ENCODE results near the gene FJX1.
"Not testable (repeated sequence)": the region's sequence is repeated elsewhere in the genome, so short reads cannot be mapped to it uniquely, and the experiment has no call there.

FJX1 gene

DNA sequence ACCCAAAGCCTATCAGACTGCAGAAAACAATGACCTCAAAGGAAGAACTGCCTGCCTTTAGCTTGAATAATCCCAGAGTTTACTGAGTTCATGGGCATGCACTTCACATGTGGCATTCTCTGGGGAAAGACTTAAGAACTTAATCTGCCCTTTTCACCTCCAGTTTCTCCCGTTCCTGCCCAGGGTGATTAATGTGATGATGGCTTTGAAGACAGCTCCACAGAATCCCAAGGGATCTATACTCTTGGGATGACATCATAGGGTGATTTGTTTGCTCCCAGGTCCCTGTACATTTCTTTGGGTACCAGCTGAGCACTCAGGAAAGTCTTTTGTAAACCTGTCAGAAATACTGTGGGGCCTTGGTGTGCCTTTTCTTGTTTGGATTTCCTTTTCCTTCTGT, 14.0 kb downstream of the FJX1 start:
- peak; percentile 41 for DNase-seq (ENCODE audit: low spot score)

DNA sequence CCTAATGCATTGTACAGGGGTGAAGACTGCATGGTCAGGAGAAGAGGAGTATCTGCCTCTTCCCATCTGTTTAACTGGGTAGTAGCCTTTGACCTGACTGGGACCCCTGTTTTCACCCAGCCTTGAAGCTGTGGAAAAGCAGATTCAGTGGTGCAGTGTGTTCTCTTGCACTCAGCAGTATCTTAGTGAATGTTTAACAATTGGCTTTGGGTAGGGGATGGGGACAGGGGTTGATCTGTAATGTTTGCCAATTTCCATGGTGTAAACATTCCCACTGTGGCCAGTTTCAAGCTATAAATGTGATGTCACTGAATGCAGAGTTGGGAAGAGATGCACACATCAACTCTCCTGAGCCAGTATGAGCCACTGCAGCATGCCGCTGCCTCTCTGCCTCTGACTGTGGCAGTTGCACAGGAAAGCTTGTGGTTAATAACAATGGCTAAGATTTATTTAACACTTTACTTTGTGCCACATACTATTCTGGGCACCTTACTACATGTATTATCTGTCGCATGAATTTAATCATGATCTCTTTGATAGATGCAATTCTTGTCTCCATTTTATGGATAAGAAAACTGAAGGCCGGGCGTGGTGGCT, 15.7 kb downstream of the FJX1 start:
- no peak for DNase-seq (ENCODE audit: low spot score)

DNA sequence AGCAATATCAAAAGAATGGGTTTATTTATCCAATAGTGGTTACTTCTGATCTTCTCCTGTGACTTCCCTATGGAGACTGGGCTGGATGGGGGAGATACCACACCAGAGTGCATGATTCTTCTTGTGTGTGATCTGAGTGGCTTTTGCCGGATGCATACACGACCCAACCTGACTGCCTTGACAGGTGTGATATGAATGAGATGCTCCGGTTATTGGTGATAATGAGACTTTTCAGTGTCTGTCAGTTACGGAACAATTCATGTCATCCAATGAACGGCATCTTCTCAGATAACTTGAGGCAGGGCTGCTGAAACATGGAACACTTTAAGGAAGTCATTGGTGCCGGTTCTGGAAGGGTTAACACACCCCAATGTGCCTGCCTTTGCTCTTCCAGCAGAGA, 17.7 kb downstream of the FJX1 start:
- no peak for DNase-seq (ENCODE audit: low spot score)

DNA sequence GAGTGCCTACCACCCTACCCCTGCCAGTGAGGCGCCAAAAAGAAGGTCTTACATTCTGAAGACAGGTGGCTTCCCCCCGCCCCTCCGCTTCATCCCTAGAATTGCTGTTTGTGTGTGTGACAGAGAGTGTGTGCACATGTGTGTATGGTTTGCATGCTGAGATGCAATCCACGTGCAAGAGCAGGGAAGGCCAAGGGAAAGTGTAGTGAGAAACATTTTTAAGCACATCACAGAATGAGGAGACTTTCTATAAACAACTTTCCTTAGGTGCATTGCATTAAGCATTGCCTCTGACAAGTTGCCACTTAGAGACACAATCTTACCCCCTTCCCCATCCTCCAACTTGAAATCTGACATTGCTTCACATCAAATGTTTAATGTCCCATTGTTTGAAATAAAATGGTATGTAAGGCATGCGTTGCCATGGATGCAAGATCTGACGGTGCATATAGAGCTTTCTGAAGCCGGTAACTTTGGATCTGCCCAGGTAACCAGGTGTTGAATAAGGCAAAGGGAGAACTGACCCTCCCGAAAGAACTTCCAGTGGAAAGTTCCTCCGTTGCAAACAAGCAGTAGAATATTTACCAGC, 21.4 kb downstream of the FJX1 start:
- DNase-seq (ENCODE audit: low spot score): no peak

DNA sequence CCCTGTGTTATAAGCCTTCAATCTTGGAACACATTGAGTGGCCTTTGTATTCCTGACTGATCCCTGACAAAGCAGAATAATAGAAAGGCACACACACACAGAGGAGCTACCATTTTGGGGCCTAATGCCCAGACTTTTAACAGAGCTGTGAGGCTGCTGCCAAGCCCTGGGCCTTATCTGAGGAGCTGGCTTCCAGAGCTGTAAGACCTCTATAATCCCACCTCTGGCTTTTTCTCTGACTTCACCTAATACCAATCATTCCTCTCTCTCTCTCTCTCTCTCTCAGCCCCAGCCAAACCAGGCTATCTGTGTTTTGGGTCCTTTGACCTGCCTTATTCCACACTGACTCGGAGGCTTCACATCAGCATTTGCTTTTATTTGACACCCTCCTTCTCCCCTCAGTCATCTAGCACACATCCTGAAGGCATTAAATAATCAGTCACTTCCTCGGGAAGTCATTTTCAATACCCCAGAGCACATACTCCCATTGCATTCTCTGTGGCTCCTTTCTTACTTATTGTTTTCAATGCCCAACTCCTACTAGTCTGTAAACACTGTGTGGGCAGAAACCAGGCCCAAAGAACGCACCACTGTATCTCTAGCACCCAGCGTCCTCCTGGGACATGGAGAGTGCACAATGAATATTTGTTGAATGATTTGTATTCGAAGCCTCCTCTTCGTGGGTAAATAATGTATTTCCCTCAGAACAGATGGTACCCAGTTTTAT, 23.1 kb downstream of the FJX1 start:
- DNase-seq (ENCODE audit: low spot score): no peak

DNA sequence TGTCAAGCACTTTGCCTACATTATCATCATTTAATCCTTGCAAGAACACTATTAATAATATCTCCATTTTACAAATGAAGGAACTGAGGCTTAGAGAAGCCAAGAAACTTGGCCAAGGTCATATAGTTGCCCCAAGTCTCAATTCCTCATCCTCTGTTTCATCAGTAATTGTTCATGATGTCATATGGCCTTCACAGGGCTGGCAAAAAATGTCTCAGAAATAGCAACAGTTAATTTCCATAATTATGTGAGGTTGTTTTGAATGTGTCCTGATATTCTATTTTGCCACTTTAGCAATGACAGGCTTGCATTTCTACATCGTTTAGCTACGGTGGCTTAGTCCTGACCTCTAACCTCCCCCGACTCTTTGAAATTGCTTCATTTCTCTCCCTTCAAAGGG, 23.7 kb downstream of the FJX1 start:
- DNase-seq (ENCODE audit: low spot score): no peak

DNA sequence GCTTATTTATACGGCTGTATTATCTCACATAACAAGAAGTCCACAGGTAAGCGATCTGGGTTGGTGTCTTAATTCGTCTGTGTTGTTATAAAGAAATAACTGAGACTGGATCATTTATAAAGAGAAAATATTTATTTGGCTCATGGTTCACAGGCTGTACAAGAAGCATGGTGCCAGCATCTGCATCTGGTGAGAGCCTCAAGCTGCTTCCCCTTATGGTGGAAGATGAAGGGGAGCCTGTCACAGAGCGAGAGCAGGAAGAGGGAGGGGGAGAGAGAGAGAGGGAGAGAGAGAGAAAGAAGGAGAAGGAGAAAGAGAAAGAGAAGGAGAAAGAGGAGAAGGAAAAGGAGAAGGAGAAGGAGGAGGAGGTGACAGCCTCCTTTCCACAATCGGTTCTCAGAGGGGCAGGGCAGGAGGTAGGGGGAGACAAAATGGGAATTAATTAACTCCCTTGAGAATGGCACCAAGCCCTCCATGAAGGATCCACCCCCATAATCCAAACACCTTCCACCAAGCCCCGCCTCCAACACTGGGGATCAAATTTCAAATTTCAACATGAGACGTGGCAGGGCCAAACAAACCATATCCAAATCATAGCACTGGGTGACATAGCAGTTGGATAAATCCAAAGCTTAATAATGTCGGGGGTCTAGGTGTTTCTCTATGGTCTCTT, 29.3 kb downstream of the FJX1 start:
- no peak for DNase-seq (ENCODE audit: low spot score)

DNA sequence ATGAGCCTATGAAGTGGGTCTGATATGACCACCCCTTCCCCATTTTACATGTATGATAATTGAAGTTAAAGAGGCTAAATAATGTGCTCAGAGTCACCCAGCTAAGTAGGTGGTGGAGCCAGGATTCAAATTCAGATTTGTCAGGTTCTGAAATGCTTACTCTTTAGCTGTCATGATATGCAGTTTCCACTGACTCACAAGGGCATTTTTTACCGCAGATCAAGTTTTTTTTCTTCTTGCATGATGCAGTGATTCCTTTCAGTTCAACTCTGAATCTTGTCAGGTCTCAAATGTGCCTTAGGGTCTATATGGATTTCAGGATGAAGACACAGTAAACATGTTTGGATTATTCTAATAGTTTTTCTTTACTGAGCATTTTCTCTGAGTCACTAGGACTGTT, 31.7 kb downstream of the FJX1 start:
- peak; percentile 22 for DNase-seq (ENCODE audit: low spot score)

DNA sequence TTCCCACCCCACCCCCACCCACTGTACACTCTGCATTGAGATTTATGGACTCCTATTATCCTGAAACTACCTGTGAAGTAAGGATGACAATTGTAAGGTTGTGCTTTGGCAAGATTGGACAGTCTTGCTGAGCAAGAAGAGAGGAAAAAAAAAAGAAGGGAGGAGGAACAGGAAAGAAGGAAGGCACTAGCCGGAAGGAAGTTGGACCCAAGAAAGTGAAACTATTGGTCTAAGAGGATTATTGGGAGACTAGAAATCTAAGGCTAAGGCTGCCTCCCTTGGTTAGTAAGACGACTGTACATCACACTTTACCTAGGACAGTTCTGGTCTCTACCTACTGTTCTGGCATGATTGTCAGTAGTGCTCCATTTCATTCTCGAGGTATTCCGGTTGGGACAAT, 32.2 kb downstream of the FJX1 start:
- DNase-seq (ENCODE audit: low spot score): no peak

DNA sequence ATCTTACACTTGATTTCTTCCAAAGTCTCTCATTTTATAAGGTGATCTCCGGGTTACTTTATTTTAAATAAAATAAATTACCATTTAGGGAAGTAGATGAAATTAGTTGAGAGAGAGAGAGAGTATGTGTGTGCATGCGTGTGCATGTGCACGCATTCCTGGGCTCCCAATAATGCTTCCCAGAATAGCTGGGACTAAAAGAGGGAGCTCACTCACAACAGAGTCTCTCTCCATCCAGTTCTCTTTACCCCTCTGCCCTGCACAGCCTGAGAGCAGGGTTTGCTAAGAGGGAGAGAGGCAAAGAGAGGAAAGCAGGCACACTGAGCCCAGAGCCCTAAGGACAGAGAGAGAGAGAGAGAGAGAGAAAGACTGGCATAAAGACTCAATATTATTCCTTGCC, 33.0 kb downstream of the FJX1 start:
- no peak for DNase-seq (ENCODE audit: low spot score)

DNA sequence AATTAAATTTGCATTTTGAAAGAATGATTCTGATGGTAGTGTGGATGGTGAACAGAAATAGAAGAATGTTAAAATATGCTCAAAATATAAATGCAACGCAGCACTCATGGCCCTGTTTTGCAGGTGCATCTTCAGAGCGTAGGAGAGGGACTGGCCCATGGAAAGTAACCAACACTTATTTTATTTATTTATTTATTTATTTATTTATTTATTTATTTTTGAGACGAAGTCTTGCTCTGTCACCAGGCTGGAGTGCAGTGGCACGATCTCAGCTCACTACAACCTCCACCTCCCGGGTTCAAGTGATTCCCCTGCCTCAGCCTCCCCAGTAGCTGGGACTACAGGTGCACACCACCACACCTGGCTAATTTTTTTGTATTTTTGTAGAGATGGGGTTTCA, 34.5 kb downstream of the FJX1 start:
- not testable (repeated sequence) for DNase-seq (ENCODE audit: low spot score)

DNA sequence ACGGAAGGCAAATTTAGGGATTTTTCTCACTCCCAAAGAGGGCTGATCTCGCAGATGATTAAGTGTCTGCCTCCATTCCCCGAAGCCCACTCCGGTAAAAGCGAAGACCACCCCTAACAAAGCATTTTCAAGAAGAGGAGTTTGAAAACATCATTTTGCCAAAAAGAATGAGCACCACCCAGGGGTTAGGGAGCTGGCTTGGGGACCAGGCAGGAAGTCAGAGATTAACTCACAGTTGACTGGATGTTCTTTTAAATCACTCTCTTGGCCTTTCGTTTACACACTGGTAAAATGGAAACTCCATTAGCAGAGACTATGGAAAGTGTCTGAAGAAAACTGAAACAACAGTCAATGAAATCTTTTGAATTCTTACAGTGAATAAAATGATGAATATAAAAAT, 36.5 kb downstream of the FJX1 start:
- DNase-seq (ENCODE audit: low spot score): no peak

DNA sequence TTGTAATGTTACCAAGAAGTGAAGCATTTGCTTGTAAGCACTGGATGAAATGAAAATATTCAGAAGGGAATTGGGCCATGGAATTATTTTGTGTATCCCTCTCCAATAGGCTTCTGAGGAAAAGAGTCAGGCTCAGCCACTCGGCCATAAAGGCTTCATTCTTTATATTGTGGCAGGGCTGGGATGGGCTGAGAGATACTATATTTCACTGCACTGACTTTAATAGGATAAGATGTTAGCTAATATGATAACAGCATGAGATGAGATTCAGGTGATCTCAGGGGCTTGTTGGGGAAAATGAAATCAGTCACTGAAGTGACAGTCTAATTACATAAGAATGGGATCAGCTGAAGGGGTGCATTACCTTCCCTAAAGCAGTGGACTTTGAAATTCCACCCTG, 37.0 kb downstream of the FJX1 start:
- DNase-seq (ENCODE audit: low spot score): no peak

DNA sequence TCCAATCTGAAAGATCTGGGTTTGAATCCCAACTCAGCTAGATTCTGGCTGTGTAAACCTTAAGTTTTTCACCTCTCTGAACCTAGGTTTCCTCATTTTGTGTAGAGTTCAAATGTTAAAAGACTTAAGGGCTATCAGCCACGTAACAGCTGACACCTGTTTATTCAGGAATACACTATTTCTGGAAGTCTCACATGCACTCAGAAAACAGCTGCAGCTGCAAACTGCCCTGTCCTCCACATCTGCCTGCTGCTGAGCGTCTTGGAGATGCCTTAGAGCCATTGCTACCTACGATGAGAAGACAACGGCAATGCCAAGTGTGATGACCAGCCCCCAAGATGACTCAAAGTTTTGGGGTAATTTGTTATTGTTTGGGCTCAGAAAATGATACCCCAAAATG, 37.6 kb downstream of the FJX1 start:
- DNase-seq (ENCODE audit: low spot score): no peak

DNA sequence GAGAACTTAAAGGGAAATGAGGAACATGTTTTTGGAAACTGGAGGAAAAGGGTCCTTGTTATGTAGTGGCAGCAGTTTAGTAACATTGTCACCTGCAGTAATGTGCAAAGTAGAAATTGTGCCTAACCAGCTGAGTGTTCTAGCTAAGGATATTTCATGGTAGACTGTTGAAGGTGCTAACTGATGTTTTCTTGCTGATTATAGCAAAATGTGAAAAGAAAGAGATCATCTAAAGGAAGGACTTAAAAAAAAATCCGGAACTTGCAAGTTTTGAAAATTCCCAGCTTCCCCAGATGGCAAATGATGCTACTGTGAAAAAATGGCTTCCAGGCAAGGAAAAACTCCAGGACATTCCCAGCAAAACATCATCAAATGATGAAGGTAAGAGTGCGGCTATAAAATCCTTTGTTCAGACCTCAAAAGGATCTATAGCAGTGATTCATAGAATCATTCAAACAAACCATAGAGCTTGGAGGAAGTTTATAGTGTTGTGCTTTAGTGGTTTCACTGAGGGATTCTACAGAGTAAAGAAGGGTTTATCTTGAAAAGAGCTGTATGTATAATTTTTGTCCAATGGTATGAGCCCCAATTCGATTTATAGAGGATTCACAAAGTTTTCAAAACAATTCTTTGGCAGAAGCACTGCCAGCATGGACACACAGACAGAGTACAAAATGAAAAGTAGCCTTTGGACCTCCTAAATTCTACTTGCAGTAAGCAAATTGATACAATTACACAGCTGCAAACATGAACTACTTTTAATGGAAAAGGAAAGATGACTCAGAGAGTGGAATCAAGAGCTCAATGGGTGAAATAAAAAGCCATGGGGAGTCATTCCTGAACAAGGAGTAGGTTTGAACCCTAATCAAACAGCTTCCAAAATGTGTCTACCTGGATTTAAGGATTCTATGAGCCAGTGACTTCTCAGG, 40.0 kb downstream of the FJX1 start:
- no peak for DNase-seq (ENCODE audit: low spot score)

DNA sequence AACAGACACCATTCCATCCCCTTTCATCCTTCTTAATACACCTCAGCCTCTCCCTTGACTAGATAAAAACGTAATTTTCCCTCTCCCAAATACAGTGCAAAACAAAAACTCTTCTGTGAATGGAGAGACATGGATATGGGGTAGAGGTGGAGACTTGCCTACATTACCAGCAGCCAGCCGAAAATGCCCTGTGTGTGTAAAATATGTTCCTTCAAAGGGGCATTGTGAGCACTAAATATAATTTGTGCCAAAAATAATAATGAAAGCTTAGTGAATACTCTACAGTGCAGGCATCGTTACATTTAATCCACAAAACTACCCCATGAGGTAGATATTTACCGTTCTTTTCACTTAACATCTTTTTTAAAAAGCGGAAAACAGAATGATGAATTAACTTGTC, 43.3 kb downstream of the FJX1 start:
- no peak for DNase-seq (ENCODE audit: low spot score)

DNA sequence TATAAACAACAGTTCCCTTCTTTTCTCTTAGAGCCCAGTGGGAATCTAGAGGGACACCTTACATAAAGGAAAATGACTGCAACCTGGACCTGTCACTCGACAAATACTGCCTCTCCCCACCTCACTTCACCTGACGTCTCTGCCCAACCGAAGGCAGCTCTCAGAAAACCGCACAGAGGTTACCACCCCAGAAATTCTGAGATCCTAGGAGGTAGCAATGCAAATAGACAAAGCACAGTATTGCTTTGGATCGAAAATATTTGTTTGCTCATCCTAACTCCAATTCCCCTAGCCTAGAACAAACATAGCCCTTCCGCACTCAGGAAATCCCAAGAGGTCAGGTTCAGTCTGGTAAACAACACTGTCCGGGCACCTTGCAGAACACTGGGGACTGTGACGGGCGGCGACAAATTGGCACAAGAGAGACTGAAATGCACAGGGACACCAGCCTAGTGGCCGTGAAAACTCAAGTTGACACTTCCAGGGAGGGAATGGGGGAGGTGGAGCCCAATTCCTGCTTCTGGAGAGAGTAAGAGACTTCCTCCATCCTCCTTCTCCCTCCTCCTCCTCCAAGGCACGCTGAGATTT, 43.9 kb downstream of the FJX1 start:
- peak; percentile 5 for DNase-seq (ENCODE audit: low spot score)

DNA sequence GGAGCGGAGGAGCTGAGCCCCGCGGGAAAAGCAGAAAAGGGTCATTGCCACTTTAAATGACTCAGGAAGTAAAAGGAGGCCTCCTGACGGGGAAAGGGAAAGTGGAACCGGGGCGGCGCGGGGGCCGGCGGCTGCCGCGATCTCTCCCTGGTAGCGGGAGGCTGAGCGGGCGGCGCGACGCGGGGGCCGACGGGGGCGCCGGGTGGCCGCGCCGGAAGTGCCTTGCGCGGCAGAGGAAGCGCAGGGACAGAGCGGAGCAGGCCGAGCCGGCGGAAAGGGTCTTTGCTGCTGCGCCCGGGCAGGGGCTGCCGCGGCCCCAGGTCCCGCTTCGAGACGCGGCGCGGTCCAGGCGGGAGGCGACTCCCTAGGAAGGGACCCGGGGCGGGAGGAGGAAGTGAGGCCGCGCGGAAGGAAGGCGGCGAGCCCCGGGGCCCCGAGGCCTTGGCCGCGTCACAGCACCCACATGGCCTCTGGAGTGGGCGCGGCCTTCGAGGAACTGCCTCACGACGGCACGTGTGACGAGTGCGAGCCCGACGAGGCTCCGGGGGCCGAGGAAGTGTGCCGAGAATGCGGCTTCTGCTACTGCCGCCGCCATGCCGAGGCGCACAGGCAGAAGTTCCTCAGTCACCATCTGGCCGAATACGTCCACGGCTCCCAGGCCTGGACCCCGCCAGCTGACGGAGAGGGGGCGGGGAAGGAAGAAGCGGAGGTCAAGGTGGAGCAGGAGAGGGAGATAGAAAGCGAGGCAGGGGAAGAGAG, 44.6 kb downstream of the FJX1 start, which contains the start of gene TRIM44:
Gene TRIM44 (plus strand): TSS at position 127 of the 759 bp plus-strand sequence. CDS start 337 bp downstream, at position 464.
- peak; percentile 86 for DNase-seq (ENCODE audit: low spot score)

DNA sequence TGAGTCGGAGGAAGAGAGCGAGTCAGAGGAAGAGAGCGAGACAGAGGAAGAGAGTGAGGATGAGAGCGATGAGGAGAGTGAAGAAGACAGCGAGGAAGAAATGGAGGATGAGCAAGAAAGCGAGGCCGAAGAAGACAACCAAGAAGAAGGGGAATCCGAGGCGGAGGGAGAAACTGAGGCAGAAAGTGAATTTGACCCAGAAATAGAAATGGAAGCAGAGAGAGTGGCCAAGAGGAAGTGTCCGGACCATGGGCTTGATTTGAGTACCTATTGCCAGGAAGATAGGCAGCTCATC, 45.1 kb downstream of the FJX1 start:
- no peak for DNase-seq (ENCODE audit: low spot score)

DNA sequence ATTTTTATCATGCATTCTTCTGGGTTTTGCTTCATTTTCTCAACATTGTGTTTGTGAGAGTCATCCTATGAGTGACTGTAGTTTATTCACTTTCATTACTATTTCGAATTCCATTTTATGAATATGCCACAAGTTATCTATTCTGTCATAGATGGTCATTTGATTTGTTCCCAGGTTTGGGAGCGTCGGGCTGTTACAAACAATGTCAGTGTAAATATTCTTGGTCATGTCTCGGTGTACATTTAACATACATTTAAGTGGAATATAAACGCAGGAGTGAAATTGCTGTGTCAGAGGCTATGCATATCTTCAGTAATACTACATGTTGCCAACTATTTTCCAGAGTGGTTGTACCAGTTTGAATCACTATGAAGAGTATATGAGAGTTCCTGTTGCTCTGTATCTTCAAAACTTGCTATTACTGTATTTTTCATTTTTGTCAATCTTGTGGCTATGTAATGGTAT, 46.7 kb downstream of the FJX1 start:
- DNase-seq (ENCODE audit: low spot score): no peak

DNA sequence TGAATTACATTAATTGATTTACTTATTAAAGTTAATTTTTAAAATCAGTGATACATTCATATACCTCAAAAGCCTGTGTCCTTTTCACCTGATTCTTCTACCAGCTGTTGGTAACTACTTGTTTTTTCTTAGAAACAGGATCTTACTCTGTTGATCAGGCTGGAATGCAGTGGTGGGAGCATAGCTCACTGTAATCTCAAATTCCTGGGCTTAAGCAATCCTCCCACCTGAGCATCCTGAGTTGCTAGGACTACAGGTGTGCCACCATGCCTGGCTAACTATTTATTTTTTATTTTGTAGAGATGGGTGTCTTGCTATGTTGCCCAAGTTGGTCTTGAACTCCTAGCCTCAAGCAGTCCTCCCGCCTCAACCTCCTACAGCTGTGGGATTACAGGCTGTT, 49.0 kb downstream of the FJX1 start:
- no peak for DNase-seq (ENCODE audit: low spot score)

Data from AG08395 (cell line).